Bronchial epithelial cell (primary cell): ENCODE results near the gene NPLOC4. TPM values are rescaled to one million over a fixed set of nuclear protein-coding genes. Genes with fewer than 3 reads are reported as not detected.
A peak's percentile ranks its signal among the peaks of the same experiment; 100 is the strongest.

Experiments
- DNase-seq: peaks from one replicate; pipeline ENCODE4 v3.0.0-alpha.2; 2010; ENCODE audit warnings: low read depth
- FAIRE-seq: peaks from 2 replicates; lab custom pipeline; 2011; peaks lifted over from hg19 to GRCh38; lab: Jason Lieb, UNC
- H3K27me3 ChIP-seq: 2 replicates; pipeline ENCODE4 v1.5.1; 2011; ENCODE audit warnings: low read length; ENCODE audit not compliant: control insufficient read depth, insufficient read depth
- H3K36me3 ChIP-seq: 2 replicates; pipeline ENCODE4 v1.5.1; 2011; ENCODE audit warnings: low read length; ENCODE audit not compliant: control insufficient read depth, insufficient read depth
- H3K4me3 ChIP-seq: 2 replicates; pipeline ENCODE4 v1.5.1; 2011; ENCODE audit warnings: mild to moderate bottlenecking, low read depth, low read length, control low read depth
- total RNA-seq: library from RNA; depleted of rRNA; stranded (reverse); fragments of >200 nt; gene quantifications from 2 replicates; pipeline ENCODE4 v1.2.1, GENCODE V29; 2014
- TF ChIP-seq, protein P1 (sequence below): IDR thresholded peaks from 2 replicates; pipeline ENCODE4 v1.5.1; 2011; ENCODE audit warnings: mild to moderate bottlenecking, moderate library complexity, low read length, control low read depth, inconsistent platforms; ENCODE audit not compliant: insufficient read depth, severe bottlenecking

NPLOC4 gene
- total RNA-seq = 60.0 and 61.2 TPM in 2 replicates

DNA sequence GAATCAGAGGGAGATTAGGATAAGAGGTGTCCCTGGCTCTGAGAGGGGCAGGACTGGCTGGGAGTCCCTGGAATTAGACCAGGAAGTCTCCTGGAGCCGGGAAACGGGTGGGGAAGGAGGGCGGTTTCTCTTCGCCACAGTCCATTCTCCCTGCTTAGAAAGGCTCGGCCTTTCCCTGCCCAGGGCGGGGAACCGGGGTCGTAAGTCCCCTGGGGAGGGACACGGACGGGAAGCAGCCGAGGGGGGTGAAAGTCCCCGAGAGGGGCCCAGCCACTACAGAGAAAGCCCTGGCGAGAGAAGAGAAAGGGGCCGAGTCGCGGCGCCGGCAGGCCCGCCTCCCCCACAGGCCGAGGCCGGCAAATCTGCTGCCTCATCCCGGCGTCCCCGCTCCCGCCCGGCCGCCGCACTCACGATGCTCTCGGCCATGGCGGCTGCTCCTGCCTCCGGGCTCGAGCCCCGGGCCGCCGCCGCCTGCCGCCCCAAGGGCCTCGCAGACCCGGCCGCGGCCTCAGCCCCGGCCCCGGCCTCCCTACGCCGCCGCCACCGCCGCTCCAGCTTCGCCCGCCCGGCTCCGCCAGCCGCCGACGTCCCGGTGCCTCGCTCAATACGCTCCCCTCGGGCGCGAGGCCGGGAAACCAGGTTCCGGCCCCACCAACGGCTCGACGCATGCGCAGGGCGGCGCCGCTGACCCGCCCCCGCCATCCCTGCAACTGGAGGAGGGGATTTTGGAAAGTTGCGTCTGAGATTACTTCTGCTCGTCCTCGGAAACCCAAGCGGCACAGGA, at the start of gene NPLOC4, which contains the start of gene TSPAN10:
NPLOC4 (minus strand) TSS at position 608 of the 784 bp plus-strand sequence; CDS start at position 426, 182 bp downstream.
TSPAN10 (plus strand) TSS at position 692 of the 784 bp plus-strand sequence. CDS start 5,217 bp downstream, outside the sequence.
- no peaks in the 10 kb centered on the region for H3K36me3 ChIP-seq
- FAIRE-seq (no peak), DNase-seq (peak; percentile 57)
- H3K4me3 ChIP-seq = peak within 1 kb of the TSS; percentile 57
- no peaks in the 10 kb centered on the region for H3K27me3 ChIP-seq
- TF ChIP-seq, protein P1, sequence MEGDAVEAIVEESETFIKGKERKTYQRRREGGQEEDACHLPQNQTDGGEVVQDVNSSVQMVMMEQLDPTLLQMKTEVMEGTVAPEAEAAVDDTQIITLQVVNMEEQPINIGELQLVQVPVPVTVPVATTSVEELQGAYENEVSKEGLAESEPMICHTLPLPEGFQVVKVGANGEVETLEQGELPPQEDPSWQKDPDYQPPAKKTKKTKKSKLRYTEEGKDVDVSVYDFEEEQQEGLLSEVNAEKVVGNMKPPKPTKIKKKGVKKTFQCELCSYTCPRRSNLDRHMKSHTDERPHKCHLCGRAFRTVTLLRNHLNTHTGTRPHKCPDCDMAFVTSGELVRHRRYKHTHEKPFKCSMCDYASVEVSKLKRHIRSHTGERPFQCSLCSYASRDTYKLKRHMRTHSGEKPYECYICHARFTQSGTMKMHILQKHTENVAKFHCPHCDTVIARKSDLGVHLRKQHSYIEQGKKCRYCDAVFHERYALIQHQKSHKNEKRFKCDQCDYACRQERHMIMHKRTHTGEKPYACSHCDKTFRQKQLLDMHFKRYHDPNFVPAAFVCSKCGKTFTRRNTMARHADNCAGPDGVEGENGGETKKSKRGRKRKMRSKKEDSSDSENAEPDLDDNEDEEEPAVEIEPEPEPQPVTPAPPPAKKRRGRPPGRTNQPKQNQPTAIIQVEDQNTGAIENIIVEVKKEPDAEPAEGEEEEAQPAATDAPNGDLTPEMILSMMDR = no peak

GRCh38 chr17:81686614-81687013, 49.7 kb upstream of the NPLOC4 start:
- Histone ChIP-seq H3K27me3 (no peaks in the 10 kb centered on the region), H3K36me3 (peaks cover 46% of the 10 kb centered on the region), H3K4me3 (no peak overlapping the region)
- TF ChIP-seq, protein P1 = no peak
- FAIRE-seq (no peak), DNase-seq (no peak)

DNA sequence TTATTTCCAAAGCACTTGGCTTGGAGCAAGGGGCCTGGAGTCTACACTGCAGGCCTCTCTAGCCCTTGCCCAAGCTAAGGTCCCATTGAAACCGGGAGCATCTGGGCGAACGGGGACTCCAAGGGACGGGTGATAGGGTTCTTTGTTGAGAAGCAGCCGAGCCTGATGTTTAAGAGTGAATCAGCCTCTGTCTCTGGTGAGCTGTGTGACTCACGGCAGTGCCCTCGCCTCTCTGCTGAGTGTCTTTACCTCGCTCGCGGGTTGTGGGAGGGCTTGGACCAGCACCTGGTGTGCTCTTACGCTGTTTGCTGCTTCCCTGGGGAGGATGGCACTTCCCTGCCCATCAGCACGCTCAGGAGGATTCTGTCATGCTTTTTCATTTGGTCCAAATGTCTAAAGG, 48.2 kb upstream of the NPLOC4 start:
- TF ChIP-seq, protein P1 = no peak
- FAIRE-seq (no peak), DNase-seq (peak; percentile 85)
- Histone ChIP-seq H3K4me3 (peak overlapping the region; percentile 96), H3K36me3 (peaks cover 43% of the 10 kb centered on the region), H3K27me3 (no peaks in the 10 kb centered on the region)

DNA sequence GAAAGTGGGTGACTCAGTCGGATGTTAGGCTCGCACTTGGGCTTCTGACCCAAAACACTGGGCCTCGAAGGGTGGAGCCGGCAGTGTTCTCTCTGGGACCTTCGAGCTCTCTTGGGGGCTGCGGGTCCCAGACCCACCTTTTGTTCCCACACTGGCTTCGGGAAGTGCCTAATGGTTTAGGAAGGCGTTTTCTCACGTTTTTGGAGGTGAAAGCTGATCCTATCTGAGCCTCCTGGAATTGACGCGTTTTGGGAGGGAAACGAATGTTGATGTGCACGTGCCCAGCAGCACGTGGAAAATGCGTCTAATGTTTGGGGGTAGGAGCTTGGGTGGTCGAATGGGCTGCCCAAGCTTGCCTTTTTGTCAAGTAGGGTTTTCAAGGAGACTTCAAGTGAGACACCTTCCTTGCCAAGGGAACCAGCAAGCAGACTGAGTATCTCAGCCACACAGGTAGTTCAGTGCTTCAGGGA, 47.6 kb upstream of the NPLOC4 start:
- DNase-seq (peak; percentile 76), FAIRE-seq (no peak)
- peaks cover 39% of the 10 kb centered on the region for H3K36me3 ChIP-seq
- TF ChIP-seq, protein P1 = no peak
- H3K4me3 ChIP-seq = peak overlapping the region; percentile 96
- H3K27me3 ChIP-seq = no peaks in the 10 kb centered on the region

DNA sequence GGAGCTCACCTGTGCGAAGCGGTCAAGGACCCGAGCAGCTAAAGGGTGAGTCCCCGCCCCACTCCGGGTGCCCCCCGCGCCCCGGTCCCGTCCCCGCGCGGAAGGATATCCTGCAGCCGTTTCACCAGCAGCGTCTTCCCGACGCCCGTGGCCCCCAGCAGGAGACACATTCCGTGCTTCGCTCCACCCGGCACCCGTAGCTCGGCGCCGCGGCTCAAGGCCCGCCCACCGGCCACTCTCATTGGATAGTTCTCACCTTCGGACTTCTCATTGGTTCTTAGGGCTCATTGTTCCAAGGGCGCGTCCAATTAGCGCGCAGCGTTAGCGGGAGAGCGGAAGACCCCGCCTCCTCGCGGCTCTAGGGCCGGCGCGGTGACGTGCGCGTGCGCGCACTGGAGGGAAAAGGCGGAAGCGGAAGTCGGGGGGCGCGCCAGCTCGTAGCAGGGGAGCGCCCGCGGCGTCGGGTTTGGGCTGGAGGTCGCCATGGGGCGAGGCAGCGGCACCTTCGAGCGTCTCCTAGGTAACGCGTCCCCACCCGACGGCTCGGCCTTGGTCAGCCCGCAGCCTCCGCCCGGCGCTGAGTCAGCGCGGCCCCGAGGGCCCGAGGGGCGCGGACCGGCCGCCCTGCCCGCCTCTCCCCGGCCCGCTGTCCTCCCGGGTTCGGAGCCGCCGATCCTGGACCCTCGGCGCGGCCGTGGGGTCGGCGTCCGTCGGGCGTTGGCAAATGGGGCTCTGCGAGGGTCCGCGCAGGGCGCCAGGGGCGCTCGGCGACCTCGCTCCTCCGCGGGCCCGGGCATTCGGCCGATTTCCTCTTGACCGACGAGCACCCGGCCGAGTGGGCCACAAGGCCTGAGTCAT, 46.9 kb upstream of the NPLOC4 start, which contains the start of the genes ARL16 and HGS:
ARL16 (minus strand) TSS at position 214 of the 858 bp plus-strand sequence; CDS start at position 170, 44 bp downstream.
HGS (plus strand) TSS at position 428 of the 858 bp plus-strand sequence; CDS start at position 484, 56 bp downstream.
- Histone ChIP-seq H3K36me3 (peaks cover 35% of the 10 kb centered on the region), H3K27me3 (no peaks in the 10 kb centered on the region), H3K4me3 (peak within 1 kb of the TSS; percentile 96)
- DNase-seq (peak; percentile 94), FAIRE-seq (no peak)
- TF ChIP-seq, protein P1 = no peak
